Kidney (tissue), 14 donors: Measurements from ENCODE around the gene SMIM20. TPM values are rescaled to one million over a fixed set of nuclear protein-coding genes. Genes with fewer than 3 reads are reported as not detected.

Experiments
- DNase-seq, 5 donors: peaks; one replicate each; pipeline ENCODE4 v3.0.0-alpha.2; 2013 to 2020
- FAIRE-seq: peaks from 2 replicates; lab custom pipeline; 2012; peaks lifted over from hg19 to GRCh38; lab: Jason Lieb, UNC
- H3K27ac ChIP-seq, 2 donors: one replicate each; pipeline ENCODE4 v1.7.0; 2013; ENCODE audit warnings: low read depth in 2 of 2, low read length in 2 of 2, inconsistent platforms in 1 of 2
- H3K27me3 ChIP-seq: one replicate; pipeline ENCODE4 v1.7.1; 2013; ENCODE audit warnings: low read length, inconsistent platforms; ENCODE audit not compliant: control insufficient read depth, insufficient read depth
- H3K36me3 ChIP-seq, 3 donors: one replicate each; pipeline versions ENCODE4 v1.7.0 to v1.7.1; 2013; ENCODE audit warnings: low read length in 3 of 3, control low read depth in 1 of 3, inconsistent platforms in 1 of 3; ENCODE audit not compliant: insufficient read depth in 3 of 3, control insufficient read depth in 2 of 3
- H3K4me1 ChIP-seq, 3 donors: one replicate each; pipeline versions ENCODE4 v1.7.0 to v1.7.1; 2013; ENCODE audit warnings: low read length in 3 of 3, inconsistent platforms in 1 of 3, low read depth in 1 of 3; ENCODE audit not compliant: control insufficient read depth in 2 of 3, insufficient read depth in 2 of 3
- H3K4me3 ChIP-seq, 3 donors: one replicate each; pipeline versions ENCODE4 v1.7.0 to v1.8.1; 2013; ENCODE audit warnings: low read length in 3 of 3, control low read depth in 1 of 3, inconsistent platforms in 1 of 3
- H3K9ac ChIP-seq, 3 donors: one replicate each; pipeline versions ENCODE4 v1.7.0 to v1.7.1; 2013; ENCODE audit warnings: low read length in 3 of 3, control low read depth in 1 of 3, inconsistent platforms in 1 of 3
- H3K9me3 ChIP-seq, 3 donors: one replicate each; pipeline versions ENCODE4 v1.7.0 to v1.7.1; 2013; ENCODE audit warnings: low read length in 3 of 3, control low read depth in 1 of 3, inconsistent platforms in 1 of 3; ENCODE audit not compliant: control insufficient read depth in 2 of 3, insufficient read depth in 1 of 3
- intact Hi-C: fragments of 100-400 bp; cut with DNase I; formaldehyde crosslinking; loops from one replicate; pipeline ENCODE4 v1.11.1; 2022
- polyA plus RNA-seq: library from polyadenylated mRNA; stranded (reverse); fragments of 350-450 nt; fragmentation: Illumina TruSeq; extraction: RNeasy Lipid Tissue Mini Kit (QIAGEN cat#74804); gene quantifications from one replicate; pipeline ENCODE4 v1.2.3, GENCODE V29; 2014; ENCODE audit warnings: low read depth, low replicate concordance; ENCODE audit not compliant: insufficient read depth
- total RNA-seq: library from RNA; stranded (reverse); fragmentation: NEBNext Ultra II Directional; extraction: Animal tissue kit (Norgen Biotek cat#: 25700); gene quantifications from one replicate; pipeline ENCODE4 v1.2.1, GENCODE V29; 2021
- TF ChIP-seq, protein P1 (sequence below): IDR thresholded peaks from 3 replicates; pipeline ENCODE4 v1.5.1; 2012; ENCODE audit warnings: mild to moderate bottlenecking, moderate library complexity, borderline replicate concordance; ENCODE audit not compliant: insufficient read depth; ENCODE audit errors: extremely low read depth
- donor health status: control.
- donor health status: control.
- donor health status: control.
- donor health status: control.
- donor health status: control.
- donor health status: DM: yes; HTN: yes; CAD: no.
- donor health status: Normal renal cell carcinoma (clear cell type).

SMIM20 gene
- total and polyA plus RNA-seq, 2 donors from 2014 or later: 23.8 to 97.2 TPM

GRCh38 chr4:25878676-25879075 lies 35.3 kb upstream of the SMIM20 start:
- Histone ChIP-seq H3K27ac (no peak overlapping the region), H3K9me3 (no peaks in the 10 kb centered on the region), H3K27me3 (no peaks in the 10 kb centered on the region), H3K4me3 (no peak overlapping the region), H3K4me1 (no peaks in the 10 kb centered on the region), H3K36me3 (no peaks in the 10 kb centered on the region), H3K9ac (no peak overlapping the region)
- no peak for FAIRE-seq
- TF ChIP-seq, protein P1, sequence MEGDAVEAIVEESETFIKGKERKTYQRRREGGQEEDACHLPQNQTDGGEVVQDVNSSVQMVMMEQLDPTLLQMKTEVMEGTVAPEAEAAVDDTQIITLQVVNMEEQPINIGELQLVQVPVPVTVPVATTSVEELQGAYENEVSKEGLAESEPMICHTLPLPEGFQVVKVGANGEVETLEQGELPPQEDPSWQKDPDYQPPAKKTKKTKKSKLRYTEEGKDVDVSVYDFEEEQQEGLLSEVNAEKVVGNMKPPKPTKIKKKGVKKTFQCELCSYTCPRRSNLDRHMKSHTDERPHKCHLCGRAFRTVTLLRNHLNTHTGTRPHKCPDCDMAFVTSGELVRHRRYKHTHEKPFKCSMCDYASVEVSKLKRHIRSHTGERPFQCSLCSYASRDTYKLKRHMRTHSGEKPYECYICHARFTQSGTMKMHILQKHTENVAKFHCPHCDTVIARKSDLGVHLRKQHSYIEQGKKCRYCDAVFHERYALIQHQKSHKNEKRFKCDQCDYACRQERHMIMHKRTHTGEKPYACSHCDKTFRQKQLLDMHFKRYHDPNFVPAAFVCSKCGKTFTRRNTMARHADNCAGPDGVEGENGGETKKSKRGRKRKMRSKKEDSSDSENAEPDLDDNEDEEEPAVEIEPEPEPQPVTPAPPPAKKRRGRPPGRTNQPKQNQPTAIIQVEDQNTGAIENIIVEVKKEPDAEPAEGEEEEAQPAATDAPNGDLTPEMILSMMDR: no peak
- intact Hi-C loops: no loop called here
- DNase-seq: no peak

GRCh38 chr4:25879091-25879584 lies 34.9 kb upstream of the SMIM20 start:
- no peak overlapping the region for H3K27ac ChIP-seq
- TF ChIP-seq, protein P1: no peak
- H3K9me3 ChIP-seq: no peaks in the 10 kb centered on the region
- H3K36me3 ChIP-seq: no peaks in the 10 kb centered on the region
- FAIRE-seq: no peak
- no peaks in the 10 kb centered on the region for H3K27me3 ChIP-seq
- no peak for DNase-seq
- no peak overlapping the region for H3K4me3 ChIP-seq
- peaks cover 0 to 3% (median 0%) of the 10 kb centered on the region in 3 donors for H3K4me1 ChIP-seq
- no peak overlapping the region for H3K9ac ChIP-seq
- intact Hi-C loops: no loop called here

DNA sequence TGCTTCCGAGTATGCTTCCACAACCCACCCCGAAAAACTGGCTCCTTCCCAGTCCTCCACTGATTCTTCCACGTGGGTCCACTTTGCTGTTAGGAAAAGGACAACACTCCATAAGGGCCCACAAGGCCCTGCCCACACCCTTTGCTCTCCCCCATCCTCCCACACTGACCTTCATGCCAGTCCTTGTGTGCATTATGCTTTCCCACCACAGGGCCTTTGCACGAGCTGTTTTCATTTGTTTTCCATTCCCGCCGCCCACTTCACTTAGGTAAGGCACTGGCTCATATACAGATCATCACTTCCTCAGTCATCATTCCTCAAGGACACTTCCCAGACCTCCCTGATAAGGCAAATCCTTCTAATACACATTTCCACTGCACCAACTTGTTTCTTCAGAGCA lies 34.4 kb upstream of the SMIM20 start:
- intact Hi-C loops: no loop called here
- no peaks in the 10 kb centered on the region for H3K9me3 ChIP-seq
- FAIRE-seq (no peak), DNase-seq (no peak)
- no peak overlapping the region for H3K4me3 ChIP-seq
- peaks cover 0 to 6% (median 0%) of the 10 kb centered on the region in 3 donors for H3K4me1 ChIP-seq
- no peak overlapping the region for H3K27ac ChIP-seq
- no peaks in the 10 kb centered on the region for H3K36me3 ChIP-seq
- H3K27me3 ChIP-seq: no peaks in the 10 kb centered on the region
- no peak overlapping the region for H3K9ac ChIP-seq
- TF ChIP-seq, protein P1: no peak
